GM12801 (cell line): ENCODE measurements around the gene ZNF182.
"Not testable (repeated sequence)": the region's sequence is repeated elsewhere in the genome, so short reads cannot be mapped to it uniquely, and the experiment has no call there.

ENCODE experiments used
- TF ChIP-seq, protein P1 (sequence below): IDR thresholded peaks from one replicate; pipeline ENCODE4 v1.5.1; 2011; ENCODE audit warnings: control low read depth; ENCODE audit not compliant: insufficient read length; ENCODE audit errors: extremely low read depth

ZNF182 gene

DNA sequence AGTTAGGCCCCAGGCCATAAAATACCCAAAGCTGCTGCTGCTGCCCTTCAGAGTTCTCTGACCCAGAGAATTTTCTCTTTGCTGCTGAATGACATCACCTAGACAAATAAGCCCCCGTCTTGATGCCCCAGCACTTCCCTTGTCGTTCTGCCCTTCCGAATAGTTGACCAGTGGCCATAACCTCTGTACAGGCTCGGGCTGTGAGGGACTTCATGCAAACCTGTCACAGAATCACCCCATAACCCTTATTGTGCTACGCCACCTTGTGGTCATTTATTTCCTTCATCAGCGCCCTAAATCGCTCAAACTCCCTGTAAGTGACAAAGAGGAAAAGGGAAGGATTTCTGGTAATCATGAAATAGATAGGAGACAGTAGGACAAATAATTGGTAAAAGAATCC lies 21.8 kb upstream of the ZNF182 start:
- TF ChIP-seq, protein P1, sequence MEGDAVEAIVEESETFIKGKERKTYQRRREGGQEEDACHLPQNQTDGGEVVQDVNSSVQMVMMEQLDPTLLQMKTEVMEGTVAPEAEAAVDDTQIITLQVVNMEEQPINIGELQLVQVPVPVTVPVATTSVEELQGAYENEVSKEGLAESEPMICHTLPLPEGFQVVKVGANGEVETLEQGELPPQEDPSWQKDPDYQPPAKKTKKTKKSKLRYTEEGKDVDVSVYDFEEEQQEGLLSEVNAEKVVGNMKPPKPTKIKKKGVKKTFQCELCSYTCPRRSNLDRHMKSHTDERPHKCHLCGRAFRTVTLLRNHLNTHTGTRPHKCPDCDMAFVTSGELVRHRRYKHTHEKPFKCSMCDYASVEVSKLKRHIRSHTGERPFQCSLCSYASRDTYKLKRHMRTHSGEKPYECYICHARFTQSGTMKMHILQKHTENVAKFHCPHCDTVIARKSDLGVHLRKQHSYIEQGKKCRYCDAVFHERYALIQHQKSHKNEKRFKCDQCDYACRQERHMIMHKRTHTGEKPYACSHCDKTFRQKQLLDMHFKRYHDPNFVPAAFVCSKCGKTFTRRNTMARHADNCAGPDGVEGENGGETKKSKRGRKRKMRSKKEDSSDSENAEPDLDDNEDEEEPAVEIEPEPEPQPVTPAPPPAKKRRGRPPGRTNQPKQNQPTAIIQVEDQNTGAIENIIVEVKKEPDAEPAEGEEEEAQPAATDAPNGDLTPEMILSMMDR = no peak

DNA sequence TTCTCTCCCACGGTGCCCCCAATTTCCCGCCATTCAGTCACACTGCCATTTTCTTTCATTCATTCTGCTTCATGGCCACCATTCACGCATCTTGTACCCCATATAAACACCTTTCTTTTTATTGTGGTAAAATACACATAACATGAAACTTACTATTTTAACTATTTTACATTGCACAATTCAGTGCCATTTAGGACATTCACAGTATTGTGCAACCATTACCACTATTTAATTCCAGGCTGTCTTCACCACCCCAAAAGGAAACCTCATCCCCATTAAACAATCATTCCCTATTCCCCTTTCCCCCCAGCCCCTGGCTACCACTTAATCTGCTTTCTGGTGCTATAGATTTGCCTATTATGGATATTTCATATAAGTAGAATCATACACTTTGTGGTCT lies 18.9 kb upstream of the ZNF182 start:
- TF ChIP-seq, protein P1 = no peak

DNA sequence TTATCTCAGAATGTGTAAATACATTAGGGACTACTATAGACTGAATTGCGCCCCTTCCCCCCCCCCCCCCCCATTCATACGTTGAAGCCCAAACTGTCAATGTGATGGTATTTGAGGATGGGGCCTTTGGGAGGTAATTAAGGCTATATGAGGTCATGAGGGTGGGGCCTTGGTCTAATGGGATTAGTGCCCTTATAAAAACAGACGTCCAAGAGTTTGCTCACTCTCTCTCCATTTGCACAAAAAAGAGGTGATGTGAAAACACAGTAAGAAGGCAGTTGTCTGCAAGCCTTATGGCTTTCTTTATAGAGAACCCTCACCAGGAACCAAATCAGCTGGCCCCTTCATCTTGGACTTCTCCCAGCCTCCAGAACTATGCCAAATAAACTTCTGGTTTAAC lies 18.3 kb upstream of the ZNF182 start:
- TF ChIP-seq, protein P1 = no peak

DNA sequence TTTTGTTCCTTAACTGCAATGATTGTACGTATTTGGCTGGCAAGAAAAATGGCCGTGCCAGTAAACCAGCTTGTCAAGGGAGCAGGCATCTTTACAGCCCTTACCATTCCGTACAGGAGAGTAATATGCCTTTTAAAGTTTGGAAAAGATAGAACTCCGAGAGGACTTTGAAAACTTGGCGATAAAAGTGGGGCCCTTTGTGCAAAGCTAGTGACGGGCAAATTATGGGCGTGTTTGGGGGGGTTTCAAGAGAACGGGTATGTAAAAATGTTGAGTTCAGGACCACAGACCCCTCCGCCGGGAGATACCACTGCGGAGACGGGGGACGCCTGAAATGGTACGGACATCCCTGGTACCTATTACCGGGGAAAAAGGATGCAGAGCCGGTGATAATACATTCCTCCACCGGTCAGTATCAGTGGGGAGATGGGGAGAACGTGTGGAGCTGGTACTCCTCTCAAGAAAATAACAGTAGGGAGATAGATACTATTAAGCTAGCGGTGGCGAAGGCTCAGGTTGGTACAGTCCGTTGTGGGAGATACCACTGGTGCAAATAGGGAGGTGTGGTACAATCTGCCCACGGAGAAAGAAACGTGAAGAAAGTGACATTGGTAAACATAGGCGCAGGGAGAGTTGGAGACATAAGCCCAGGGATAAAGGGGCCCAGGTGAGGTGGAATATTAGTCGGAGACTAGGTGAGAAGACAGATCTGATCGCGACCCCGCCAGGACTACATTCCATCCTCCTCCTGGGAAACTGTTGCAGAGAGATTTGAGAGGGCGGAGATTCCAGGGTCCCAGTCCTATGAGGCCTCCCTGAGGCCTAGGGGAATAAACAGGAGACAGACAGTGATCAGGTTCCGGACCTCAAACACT lies 17.5 kb upstream of the ZNF182 start:
- TF ChIP-seq, protein P1 = no peak

- TF ChIP-seq, protein P1 = not testable (repeated sequence)
These were observed 2.9 kb upstream of the ZNF182 start, which contains the start of gene SPACA5 for GRCh38 chrX:48006688-48007087. Gene SPACA5 (plus strand): TSS chrX:48006988. CDS start chrX:48007803, 815 bp downstream.

- TF ChIP-seq, protein P1 = no peak
These were observed 427 bp downstream of the ZNF182 start for GRCh38 chrX:48003367-48003757.

- TF ChIP-seq, protein P1 = no peak
These were observed 860 bp downstream of the ZNF182 start for GRCh38 chrX:48002929-48003328.
